GM19351 (cell line): Measurements from ENCODE around the gene DBF4B.

Experiments
- ATAC-seq: cut with Tn5 transposase; IDR thresholded peaks from one replicate; pipeline ENCODE4 v1.9.1; 2021; ENCODE audit warnings: mild to moderate bottlenecking, moderate library complexity; ENCODE audit not compliant: unreplicated experiment

DBF4B gene

DNA sequence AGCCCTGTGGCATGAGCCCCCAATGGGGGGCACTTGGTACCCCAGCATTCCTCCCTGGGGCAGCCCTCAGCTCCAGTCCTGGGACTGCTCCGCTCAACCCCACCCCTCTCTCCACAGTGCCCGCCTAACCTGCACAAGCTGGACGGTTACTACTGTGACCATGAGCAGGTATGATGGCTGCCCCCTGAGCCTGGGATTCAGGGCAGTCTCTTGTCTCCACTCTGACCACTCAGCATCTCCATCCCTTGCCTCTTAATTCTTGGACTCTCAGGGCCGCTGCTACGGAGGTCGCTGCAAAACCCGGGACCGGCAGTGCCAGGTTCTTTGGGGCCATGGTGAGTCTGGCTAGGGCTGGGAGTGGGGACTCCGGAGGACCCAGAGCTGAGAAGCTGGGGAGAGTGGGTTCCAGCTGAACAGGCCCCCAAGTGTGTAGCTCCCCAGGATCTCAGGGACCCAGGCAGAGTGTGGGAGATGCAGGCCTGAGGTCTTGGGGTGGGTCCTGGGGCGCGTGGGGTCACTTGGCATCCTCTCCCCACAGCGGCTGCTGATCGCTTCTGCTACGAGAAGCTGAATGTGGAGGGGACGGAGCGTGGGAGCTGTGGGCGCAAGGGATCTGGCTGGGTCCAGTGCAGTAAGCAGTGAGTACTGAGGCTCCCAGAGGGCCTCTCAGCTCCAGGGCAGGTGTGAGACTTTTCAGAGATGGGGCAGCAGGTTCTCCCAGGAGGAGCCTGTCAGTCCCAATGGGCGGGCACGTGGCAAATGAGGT is 68.3 kb downstream of the DBF4B start:
- ATAC-seq: no peak

DNA sequence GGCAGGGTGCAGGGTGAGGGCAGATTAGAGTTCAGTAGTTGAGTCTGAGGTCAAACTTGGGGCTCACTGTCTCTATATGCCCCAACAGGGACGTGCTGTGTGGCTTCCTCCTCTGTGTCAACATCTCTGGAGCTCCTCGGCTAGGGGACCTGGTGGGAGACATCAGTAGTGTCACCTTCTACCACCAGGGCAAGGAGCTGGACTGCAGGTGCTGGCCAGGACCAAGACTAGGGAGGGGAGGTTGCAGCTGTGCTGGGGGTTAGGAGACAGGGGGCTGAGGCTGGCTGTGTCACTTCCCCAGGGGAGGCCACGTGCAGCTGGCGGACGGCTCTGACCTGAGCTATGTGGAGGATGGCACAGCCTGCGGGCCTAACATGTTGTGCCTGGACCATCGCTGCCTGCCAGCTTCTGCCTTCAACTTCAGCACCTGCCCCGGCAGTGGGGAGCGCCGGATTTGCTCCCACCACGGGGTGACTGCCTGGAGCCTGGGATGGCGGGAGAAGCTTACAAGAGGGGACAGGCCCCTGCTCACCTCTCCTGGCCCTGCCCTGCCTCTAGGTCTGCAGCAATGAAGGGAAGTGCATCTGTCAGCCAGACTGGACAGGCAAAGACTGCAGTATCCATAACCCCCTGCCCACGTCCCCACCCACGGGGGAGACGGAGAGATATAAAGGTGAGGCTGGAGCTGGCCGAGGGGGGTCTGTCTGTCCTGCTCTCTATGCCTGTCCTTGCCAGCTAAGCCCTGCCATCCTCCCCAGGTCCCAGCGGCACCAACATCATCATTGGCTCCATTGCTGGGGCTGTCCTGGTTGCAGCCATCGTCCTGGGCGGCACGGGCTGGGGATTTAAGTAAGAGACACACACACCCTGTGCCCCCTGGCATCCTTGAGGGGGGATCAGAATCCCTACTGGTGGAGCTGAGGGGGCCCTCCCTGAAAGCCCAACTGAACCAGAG is 69.2 kb downstream of the DBF4B start:
- no peak for ATAC-seq

DNA sequence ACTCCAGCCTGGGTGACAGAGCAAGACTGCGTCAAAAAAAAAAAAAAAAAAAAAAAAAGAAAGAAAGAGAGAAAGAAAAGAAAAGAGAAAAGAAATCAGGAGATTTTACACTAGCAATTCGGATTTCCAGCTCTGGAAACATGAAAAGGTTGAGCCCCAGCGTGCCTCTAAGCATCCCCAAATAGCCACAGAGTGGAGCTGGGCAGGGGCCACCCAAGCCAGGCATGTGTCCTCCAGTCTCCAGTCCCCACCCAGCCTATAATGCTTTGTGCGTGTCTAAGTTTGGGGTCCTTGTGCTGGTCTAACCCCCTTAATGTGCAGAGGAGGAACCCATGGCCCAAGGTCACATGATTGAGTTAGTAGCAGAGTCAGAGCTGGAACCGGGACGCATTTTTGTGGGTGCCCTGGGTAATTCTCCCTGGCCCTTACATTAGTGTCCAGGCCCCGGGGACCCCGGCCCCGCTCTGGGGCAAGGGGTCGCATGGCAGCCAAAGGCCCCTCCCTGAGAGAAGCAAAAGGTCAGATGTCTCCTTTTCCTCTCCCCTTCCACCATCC is 70.3 kb downstream of the DBF4B start:
- ATAC-seq: no peak

DNA sequence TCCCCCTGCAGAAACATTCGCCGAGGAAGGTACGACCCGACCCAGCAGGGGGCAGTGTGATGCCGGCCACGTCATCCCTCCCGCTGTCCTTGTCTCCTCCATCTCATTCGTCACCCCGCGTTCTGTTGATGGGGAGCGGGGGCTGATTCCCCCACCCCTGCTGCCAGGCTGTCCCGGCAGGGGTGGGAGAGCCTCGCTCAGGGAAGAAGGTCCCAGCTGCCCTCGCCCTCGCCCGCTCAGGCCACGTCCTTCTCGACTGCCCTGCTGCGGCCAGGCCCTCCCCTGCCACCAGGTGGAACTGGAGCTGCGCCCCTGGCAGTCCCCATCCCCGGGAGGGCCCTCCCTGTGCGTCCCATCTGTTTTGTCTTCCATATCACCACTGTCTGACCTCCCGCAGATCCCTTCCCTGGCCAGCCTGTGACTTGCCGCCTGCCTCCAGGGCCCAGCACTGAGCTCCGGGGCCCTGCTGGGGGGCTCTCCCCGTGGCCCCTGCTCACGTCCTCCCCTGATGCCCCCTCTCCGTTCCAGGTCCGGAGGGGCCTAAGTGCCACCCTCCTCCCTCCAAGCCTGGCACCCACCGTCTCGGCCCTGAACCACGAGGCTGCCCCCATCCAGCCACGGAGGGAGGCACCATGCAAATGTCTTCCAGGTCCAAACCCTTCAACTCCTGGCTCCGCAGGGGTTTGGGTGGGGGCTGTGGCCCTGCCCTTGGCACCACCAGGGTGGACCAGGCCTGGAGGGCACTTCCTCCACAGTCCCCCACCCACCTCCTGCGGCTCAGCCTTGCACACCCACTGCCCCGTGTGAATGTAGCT is 71.0 kb downstream of the DBF4B start:
- no peak for ATAC-seq

DNA sequence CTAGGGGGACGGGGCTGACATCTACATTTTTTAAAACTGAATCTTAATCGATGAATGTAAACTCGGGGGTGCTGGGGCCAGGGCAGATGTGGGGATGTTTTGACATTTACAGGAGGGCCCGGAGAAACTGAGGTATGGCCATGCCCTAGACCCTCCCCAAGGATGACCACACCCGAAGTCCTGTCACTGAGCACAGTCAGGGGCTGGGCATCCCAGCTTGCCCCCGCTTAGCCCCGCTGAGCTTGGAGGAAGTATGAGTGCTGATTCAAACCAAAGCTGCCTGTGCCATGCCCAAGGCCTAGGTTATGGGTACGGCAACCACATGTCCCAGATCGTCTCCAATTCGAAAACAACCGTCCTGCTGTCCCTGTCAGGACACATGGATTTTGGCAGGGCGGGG is 71.7 kb downstream of the DBF4B start:
- ATAC-seq: no peak

DNA sequence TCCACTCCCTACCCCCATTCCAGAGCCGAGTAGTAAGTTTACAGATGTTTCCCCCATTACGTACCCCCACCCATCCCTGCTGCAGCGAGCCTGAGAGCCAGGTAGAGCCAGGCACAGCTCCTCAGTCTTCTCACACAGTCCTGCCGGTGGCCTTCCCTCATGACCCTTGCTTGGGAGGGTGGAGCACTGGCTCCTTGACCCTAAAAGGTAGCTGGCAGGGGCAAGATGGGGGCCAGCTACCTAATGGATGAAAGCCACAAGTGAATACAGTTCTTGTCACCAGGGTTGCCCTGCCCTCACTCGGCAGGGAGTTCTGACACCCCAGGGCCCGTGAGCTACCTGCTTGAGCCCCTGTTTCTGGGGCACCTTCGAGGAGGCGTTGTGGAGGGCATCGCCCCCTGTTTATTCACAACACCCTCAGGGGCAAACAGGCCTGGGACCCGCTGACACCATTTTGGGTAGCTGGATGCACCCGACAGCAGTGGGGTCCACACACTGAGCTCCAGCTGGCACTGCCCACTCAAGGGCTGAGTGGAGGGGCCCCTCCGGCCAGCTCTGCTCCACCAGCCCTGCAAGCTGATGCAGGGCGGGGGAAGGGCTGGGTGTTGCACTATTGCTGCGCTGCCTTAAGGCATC is 72.5 kb downstream of the DBF4B start:
- no peak for ATAC-seq

DNA sequence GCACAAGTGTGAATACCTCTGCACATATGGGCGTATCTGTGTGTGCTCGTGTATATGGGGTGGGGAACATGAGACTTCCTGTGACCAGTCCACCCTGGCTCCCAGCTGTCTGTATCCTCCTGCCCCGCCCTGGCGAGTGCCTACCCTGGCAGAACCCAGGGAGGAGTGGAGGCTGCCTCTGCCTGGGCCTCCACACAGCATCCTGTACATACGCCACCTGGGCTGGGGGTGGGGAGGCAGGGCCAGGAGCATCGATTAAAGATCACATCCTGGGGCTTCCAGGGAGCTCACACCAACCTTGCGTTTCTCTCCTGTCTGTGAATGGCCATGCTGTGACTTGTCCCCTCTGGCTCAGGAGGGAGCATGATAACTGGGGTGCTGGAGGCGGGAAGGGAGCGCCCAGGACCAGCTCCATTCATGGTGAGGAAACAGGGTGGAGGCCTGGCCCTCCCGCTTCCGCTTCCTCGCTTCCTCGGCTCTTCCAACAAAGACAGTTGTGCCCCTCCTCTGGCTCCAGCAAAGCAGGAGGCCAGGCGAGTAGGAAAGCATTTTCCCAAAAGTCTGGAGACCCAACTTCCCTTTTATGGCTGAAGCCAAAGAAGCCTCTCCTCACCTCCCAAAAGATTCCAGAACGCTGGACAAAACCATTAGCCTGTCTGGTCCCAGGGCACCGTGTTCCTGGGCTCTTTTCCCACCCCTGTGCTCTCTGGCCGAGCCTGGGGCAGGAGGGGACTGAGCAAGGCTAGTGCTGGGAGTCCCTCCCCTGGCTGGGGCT is 73.3 kb downstream of the DBF4B start:
- no peak for ATAC-seq

DNA sequence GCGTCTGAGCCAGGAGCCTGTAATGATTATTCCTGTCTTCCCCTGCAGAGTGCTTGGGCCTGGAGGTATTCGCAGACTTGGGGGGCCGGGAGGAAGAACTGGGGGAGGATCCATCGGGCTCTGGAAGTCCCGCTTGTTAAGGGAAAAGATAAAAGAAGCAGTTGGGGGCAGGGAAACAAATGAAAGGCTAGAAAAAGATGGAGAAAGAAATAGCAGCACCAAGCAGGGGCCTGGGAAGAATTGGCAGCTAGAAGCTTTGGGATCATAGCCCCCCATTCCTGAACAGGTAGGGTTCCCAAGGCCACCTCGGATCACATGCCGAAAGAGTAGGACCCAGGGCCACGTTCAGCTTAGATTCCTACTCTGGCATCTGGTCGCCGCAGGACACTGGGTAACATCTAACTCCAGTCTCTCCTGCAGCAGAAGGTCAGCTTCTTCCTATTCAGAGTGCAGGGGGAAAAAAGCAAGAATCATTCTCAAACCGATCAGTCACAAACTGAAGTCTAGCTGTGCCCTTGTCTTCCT is 73.9 kb downstream of the DBF4B start:
- no peak for ATAC-seq

DNA sequence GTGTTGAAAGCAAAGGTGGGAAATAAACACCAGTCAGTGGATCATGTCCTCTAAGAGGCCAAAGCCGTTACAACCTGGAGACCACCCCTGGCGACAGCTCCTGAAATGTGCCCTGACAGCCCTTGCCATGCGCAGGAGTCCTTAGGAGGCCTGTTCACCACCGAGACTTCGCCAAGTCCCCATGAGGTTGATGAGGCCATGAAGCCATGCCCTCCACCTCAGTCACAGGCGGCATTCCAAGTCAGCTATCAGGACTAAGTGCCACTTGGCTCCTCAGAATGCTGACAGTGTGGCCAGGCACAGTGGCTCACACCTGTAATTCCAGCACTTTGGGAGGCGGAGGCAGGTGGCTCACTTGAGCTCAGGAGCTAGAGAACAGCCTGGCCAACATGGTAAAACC is 77.5 kb downstream of the DBF4B start:
- no peak for ATAC-seq

DNA sequence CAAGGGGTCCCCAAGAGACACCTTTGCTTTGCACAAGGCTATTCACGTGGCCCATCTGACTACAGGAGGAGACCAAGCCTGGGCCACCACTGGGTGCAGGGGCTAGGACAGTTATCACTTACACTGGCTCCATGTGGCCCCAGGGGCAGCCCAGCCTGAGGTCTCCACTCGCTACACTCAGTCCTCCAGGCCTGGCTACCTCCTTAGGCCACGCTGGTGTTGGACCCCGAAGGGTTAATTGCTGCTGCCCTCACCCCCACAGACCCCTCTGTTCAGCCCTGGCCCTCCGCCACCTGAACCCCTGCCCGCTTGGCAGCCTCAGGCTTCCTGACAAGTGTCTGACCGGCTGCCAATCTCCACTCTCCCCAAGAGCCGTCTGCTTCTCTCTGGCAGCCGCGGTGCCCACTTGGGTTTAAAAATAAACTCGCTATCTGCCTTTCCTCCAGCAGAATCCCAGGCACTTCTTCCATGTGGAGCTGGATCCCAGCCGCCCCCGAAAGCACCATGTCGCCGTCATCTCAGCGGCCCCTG is 78.2 kb downstream of the DBF4B start:
- ATAC-seq: no peak

DNA sequence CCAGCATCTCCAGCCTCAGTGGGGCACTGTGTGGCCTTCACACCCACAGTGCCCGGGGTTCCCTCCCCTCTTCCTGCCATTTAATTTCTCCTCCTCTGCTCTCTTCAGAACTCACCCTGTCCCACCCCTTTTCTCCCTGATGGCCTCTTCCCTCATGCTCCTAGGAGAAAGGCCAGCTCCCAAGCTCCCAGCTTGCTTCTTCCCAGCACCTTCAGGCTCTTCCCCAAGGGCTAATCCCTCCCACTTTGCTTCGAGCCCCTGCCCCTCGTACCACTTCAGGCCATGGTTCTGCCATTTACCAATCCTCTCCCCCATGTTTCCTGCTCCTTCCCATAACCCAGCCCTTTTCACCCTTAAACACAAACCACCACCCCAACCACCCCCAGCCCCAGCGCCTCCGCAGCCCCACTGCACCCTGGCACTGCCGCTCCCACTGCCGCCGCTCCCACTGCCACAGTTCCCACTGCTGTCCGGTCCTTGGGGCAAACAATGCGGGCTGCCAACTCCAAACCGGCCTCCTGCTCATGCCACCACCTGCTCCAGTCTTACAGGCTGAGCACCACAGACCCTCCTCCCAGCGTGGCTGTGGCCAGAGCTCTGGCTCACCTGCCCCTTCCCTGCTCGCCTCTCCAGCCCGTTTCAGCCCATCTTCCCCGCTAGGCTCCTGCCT is 78.9 kb downstream of the DBF4B start:
- no peak for ATAC-seq

DNA sequence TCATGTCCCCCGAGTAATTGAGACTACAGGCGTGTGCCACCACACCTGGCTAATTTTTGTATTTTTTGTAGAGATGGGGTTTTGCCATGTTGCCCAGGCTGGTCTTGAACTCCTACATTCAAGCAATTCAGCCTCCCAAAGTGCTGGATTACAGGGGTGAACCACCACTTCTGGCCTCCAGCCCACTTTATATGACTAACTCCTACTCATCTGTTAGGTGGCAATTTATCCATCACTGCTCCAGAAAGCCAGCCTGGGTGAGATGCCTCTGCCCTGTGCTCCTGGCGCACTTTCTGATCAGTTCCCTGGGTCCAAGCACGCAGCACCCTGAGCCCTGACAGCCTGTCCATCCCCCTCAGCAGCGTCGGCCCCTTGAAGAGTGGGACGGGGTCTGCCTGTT is 79.7 kb downstream of the DBF4B start:
- no peak for ATAC-seq

DNA sequence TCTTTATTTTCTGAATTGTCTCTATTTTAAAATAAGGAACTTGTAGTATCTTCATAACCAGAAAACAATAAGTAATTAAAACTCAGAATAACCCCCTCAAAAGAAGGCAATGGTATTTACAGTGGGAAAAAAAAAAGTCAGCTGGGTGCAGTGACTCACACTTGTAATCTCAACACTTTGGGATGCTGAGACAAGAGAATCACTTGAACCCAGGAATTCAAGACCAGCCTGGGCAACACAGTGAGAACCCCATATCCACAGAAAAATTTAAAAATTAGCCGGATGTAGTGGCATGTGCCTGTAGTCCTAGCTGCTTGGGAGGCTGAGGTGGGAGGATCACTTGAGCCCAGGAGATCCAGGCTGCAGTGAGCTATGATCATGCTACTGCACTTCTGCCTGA is 83.8 kb downstream of the DBF4B start:
- no peak for ATAC-seq

DNA sequence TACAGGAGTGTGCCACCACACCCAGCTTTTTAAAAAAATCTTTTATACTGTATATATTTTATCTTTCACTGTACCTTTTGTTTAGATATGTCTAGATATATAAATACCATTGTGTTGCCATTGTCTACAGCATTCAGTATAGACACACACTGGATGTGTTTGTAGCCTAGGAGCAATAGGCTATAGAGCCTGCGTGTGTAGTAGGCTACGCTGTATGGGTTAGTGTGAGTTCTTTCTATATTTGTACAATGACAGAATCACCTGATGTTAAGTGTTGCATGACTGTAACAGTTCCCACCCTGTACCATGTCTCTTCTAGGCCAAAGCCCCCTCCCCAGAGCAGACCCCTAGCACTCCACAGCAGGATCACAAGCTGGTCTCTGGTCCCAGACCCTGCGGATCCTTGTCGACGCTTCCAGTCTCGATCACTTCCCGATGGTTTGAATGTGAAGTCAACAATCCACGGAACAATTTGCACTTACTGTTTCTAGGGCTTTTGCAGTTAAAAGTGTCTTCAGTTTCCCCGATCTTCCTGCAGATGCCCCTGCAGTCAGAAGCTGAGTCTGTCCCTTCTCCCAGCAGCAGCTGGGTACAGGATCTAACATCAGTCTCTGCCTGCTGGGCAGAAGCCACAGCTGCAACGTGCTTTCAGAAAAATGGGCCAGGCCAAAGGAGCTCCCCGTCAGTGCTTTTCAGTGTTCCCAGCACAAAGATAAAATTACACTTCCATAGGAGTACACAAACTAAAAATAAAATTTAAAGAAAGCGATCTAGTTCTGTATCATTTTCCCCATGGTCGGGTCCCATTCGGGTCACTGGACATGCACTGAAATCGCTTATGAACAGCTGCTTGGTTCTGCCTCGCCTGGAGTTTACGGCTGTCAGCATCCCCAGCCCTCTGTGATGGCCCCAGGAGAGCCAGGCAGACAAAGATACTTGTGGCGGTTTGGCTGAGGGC is 85.7 kb downstream of the DBF4B start:
- no peak for ATAC-seq

DNA sequence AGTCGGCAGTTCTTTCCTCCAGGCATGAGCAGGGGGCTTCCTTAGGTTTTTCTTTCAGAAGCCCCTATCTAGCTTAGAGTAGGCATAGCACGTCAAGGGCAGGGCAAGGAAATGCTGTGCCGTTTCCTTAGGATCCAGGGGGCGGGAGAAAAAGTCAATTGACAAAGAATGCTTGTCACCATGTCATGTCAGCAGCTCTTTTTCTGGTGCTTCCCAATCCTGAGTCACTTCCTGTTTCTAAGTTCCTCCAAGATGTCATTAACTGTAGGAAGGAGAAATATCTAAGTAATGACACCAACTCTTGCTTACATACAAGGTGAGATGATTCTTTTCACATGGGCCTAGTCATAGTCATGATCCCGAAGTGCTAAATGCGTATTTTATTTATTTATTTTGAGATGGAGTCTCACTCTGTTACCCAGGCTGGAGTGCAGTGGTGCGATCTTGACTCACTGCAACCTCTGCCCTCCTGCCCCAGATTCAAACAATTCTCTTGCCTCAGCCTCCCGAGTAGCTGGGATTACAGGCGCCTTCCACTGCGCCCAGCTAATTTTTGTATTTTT is 86.5 kb downstream of the DBF4B start:
- no peak for ATAC-seq

DNA sequence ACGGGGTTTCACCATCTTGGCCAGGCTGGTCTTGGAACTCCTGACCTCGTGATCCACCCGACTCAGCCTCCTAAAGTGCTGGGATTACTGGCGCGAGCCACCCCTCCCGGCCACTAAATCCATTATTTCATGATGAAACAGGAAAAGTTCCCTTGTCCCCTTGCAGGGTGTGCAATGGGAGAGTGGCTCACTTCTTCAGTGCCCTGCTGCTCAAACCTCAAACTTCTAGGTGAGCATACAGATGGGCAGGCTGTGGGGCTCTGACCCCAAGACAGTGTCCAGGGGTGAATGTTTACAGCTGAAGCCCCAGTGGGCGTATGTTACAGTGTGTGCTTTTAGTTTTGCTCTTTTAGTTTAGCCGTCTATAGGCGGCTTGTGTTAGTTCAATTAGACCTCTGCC is 87.0 kb downstream of the DBF4B start:
- no peak for ATAC-seq

DNA sequence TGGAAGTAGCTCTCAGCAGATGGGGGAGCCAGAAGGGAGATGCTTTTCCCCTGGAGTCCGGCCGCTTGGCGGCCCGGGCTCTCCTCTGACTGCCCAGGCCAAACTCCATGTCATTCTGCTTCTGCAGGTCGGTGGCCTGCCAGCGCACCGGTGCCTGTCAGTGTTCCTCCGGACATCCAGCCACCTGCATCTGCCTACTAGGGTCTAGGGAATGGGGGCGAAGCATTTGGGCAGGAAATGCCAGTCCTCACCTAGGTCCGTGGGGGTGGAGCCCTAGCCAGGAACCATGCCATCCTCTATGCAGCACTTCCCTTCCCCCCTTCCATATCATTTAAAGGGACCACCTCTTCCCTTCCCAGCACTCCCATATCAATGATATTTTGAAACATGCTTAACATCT is 87.5 kb downstream of the DBF4B start:
- ATAC-seq: no peak
